HG03139 (cell line): Measurements from ENCODE around the gene PLXNA1.

Source experiments
- ATAC-seq: cut with Tn5 transposase; IDR thresholded peaks from one replicate; pipeline ENCODE4 v1.9.1; 2021; ENCODE audit not compliant: unreplicated experiment

Gene PLXNA1

DNA sequence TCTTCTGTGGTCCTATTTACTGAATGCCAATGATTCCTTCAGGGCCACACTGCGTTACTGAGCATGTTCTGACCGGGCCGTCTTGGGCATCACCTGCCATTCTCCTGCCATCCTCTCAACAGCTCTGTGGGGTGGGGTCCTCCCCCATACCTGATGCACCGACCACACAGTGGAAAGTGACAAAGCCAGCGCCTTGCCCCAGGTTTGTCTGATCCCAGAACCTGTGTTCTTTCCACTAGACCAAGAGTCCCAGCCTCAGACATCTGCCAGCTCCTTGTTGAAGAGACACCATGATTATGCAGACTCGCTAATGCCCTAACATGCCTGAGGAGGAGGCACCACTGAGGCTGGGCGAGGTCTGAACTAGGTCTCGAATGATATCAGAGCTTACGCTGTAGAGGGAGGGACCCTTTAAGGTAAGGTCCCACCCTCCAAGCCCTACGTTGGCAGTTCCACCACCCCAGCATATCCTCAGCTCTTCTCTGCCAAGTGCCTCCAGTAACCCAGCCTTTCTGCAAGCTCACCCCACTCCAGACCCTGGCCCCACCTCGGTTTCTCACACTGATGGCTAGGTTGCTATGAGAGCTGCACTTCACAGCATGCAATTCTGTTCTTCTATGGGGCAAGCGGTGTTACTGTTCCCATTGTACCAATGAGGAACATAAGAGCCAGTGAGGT, 29.8 kb upstream of the PLXNA1 start:
- no peak for ATAC-seq

DNA sequence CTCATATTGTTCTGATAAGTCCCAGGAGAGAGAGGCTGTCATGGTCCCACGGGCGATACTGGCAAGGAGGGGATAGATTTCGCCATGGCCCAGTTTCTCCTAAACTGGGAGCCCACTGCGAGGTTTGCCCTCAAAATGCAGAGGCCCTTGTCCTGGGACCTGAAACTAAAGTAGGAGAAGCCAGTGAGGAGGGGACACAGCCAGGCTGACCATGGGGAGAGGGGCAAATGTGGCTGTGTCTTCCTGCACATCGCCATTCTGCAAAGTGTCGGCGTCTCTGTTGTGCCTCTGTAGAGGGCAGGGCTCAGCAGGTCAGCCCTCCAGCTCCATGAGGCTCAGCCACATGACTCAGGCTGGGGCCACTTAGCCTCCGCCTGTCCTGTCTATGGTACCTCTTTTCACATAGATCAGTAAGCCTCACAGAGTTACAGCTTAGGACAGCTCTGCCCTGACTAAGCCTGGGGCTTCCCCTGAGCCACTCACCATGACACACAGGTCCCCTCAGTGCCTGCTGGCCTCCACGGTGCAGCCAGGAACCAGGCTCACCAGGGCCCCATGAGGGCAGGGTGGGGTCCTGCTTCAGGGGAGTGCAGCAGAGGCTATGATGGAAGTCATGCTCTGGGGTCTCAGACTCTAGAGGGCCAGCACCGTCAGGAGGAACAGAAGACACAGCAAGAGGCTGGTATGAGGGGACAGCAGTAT, 28.6 kb upstream of the PLXNA1 start:
- peak; percentile 31 for ATAC-seq

DNA sequence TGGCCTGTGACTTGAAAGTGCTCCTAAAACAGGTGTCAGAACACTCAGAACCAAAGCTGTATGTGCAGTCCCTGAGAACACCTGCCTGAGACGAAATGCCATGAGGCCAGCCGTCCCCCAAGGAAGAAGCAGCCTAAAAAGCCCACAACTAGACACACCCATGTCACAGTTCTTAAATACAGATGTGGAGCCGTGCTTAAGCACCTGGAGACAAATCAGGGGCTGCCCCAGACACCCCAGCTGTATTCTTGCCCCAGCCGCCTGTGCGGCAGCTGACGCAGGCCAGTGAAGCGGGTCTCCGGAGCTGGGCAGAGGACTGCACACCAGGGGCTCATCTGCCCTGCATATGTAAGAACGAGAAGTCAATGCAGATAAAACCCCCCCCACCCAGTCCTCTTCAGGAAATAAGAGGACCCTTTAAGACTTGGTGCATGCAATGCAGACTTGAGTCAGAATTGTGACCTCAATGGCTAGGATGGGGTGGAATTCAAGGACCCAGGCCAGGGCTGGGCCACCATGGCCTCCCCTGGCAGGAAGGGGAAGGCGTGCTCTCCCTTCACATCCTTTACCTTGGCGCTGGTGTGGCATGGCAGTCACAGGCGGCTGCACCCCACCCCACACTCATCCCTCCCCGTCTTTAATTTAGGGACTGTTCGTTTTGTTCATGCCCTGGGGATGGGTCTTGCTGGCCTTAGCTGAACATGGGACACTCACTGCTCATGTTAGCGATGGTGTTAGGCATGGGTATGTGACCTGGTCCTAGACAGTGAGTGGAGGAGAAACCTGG, 27.7 kb upstream of the PLXNA1 start:
- peak; percentile 60 for ATAC-seq

DNA sequence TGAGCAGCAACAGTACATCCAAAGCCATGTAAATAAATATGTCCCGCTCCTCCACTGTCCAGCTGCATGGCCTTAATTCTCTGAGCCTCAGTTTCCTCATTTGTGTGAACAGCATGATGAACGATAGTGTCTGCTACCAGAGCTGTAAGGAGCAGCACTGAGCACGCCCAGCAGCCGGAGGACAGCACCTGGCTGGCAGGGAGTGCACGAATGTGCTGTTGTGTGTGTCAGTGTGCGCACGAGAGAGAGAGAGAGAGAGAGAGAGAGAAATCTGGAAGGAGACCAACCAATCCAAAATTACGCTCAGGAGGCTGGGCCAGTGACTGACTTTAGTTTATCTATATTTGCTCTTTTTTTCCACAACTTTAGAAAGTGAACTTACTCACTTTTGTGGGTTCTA, 26.6 kb upstream of the PLXNA1 start:
- no peak for ATAC-seq

- ATAC-seq, result no peak
Observed at GRCh38 chr3:126956866-126957650, 25.9 kb upstream of the PLXNA1 start.

DNA sequence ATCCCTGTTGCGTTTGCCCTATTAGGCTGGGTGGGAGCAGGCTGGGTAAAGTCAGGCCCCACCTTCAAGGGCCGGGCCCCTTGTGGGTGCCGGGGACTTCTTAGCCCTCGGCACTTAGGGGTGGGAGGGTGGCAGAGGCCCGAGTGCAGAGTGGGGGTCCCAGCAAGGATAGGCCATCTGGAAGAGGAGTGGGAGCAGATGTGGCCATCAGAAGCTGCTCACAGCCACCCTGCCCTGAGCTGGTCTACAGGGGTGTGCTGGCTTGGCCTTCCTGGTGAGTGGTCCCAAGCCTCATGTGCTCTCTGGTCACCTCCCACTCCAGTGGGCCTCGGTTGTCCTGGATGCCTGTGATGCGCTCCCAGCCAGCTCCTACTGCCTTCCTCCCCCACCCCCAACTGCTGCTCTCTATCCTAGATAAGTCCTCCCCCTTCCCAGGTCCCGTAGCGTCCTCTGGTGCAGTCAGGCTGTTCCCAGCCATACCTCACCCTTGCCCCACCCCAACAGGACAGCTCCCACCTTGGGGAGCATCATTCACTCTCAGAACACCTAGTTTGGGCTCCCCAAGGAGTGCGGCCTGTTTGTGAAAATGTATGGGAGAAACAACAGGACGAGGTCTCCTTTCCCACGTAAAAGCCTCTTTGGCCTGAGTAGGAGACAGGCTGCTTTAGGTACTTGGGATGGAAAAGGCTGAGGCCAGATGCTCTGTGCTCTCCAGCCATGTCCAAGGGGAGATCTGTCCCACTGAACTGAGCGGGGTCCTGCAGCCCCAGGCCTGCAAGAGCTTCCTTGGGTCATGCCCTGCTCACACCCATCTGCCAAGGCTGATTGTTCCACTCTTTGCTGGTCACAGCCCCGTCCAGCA, 24.9 kb upstream of the PLXNA1 start:
- no peak for ATAC-seq

DNA sequence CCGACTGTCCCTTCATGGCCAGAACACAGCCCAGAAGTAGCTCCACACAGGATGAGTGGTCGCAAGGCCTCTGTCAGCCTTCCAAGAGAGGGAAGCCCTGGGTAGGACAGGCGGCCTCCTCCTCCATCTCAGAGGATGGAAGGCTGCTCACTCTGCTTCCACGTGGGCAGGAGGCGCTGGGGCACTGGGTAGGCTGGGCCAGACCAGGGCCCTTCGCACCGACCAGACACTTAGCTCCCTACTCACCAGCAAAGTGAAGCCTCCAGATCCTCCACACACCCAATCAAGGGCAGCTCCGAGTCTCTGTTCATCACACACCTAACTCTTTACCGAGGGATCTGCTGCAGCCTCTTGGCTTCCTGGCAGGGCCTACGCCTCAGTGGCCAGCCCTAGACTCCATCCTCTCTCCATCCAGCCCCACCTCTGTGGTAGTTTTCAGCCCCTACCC, 24.3 kb upstream of the PLXNA1 start:
- ATAC-seq, result no peak

DNA sequence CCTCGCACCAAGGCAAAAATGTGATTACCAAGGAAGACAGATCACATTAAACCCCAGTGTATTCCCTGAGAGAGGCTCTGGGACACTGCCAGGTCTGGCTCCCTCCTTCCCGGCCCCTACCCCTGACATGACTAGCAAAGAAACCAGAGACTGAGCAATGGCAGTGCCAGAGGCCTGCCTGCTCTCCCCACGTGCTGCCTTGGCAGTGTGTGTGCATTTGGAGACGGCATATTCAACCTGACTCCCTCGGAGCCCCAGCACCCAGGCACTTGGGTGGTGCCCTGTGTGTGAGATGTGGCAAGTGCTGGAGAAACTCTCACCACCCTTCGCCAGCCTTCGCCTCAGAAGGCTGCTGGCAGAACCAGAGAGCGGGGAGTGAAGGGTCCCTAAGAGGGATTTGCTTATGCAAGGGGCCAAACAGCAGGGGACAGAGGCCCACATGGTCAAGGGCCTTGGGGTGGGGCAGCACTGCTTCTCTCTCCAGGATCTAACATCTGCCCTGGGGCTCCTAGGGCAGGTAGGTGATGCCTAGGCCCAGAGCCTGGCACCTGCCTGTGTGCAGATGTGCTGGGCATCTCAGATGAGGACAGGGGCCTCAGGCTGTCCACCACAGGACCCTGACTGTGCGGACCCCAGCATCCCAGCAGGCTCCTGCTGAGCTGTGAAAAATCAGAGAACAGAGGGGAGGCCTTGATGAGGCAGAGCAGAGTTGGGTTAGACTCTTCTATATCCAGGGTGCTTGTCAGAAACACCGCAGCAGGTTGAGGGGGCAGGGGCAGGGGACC, 23.6 kb upstream of the PLXNA1 start:
- no peak for ATAC-seq

- no peak for ATAC-seq
Observed at GRCh38 chr3:126959921-126960603, 22.9 kb upstream of the PLXNA1 start.

GRCh38 chr3:126960604-126960995, 22.3 kb upstream of the PLXNA1 start:
- ATAC-seq, result no peak

GRCh38 chr3:126961191-126961790, 21.6 kb upstream of the PLXNA1 start:
- no peak for ATAC-seq

DNA sequence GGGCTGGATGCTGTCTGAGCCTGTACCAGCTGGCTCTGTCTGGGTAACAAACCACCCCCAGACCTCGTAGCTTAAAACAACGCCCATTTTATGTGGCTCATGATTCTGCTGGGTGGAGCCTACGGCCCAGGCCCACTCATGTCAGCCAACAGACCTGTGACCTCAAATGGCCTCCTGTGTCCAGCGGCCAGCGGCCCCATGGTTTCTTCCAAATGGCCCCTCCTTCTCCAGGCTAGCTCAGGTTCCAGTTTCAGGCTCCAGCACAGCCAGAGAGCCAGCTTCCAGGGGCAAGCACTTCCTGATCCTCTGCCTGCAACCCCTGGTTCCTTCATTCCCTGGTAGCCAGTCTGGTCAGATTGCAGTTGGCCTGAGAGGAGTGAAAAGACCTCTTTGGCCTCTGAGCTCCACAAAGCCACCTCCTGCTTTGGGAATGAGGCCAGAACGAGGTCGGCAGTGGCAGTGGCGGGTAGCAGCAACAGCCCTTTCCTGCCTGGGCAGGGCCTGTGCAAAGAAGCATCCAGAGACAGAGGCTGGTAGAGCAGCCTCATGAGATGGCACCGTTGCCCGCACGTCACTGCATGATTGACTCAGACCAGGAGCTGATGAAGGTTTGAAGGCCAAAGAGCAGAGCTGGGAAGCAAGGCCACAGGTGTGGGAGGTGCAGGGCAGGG, 21.0 kb upstream of the PLXNA1 start:
- ATAC-seq, result no peak

DNA sequence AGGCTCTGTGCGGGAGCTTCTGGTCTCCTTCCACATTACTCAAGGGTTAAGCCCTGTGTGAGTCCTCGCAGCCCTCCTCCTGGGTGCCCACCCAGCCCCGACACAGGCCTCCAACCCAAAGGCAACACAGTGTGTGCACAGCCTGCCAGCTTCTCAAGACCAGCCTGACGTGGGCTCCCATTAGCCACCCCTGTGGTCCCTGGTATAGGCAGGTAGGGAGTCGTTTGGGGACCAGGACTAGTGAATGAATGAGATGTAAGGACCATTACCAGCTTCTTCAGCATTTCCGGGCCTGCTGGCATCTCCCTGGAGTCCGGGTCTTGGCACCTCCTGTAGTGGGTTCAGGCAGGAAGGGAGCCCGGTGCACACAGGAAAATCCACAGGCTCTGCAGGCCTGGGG, 20.2 kb upstream of the PLXNA1 start:
- no peak for ATAC-seq

- ATAC-seq, result no peak
Observed at GRCh38 chr3:126963261-126964190, 19.4 kb upstream of the PLXNA1 start.

DNA sequence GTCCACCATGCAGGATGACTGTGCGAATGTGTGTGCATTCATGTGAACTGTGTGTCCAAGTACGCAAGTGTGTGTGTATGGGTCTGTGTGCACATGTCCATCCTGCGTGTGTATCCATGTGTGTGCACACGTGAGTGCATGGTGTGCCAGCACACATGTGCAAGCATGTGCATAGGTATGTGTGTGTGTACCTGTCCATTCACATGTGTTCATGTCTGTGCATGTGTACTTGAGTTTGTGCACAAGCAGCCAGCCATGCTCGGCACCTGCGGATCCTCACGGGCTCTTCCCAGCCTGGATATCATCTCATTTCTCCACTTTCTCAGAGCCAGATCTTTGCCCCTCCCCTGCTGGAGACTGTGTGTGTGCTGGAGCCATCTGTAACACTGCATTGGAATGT, 18.7 kb upstream of the PLXNA1 start:
- no peak for ATAC-seq

DNA sequence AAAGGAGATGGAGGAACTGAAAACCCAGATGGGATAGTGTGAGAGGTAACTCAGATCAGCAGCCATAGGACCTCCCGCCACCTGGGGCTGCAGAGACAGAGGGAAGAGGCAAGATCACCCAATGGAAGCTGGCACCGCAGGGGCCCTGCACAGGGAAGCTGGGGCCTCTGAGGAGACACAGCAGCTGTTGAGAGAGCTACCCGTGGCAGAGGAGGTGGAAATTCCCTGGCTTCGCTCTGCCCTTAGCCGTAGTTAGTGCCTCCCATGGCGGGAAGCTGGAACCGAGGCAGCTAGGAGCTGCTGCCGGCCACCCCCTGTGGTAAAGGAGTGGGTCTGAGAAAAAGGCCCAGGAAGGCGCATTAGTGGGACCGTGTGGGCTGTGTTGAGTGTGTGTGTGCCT, 18.0 kb upstream of the PLXNA1 start:
- no peak for ATAC-seq

DNA sequence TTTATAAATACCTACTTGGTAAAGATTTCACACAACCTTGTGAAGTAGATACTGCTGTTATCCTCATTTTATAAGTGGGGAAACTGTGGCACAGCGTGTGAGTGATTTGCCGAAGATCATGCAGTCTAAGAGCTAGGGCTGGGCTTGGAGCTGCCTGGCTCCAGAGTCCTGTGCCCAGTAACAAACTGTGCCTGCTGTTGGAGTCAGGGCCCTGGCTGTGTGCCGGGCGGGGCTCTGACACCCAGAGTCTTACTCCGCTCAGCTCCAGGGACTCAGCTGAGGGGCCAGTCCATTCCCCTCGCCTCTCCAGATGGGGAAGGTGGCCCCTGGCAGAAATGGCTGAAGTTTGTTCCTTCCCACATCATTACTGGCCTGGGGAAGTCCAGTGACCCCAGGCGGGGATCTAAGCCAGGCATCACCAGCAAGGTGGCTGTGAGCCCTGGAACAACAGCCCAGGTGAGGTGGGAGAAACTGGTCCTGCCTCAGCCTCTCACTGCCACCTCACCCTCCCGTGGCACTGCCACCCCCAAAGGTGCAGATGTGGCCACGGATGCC, 17.3 kb upstream of the PLXNA1 start:
- ATAC-seq, result no peak
